GM12878 (cell line): ENCODE measurements around the gene PRM2. TPM values are rescaled to one million over a fixed set of nuclear protein-coding genes. Genes with fewer than 3 reads are reported as not detected.

ENCODE experiments used
- ATAC-seq: fragments of 200-7000 bp; cut with Tn5 transposase; 3 replicates; pipeline ENCODE4 v1.9.1; 2020; ENCODE audit warnings: mild to moderate bottlenecking, moderate library complexity
- BruUV-seq: library from RNA; stranded (reverse); fragments of 400-500 nt; replicated peaks from 2 replicates; lab custom pipeline; 2021; lab: Mats Ljungman, UMichigan
- CTCF ChIA-PET: fragments of 300-600 bp; sonication (Branson Sonifier 250); formaldehyde crosslinking; extraction: SDS; loops from one replicate; lab custom pipeline; 2021; ENCODE audit warnings: inconsistent platforms; lab: Yijun Ruan, JAX
- POLR2A ChIA-PET: fragments of 350-600 bp; formaldehyde crosslinking; extraction: SDS; loops from one replicate; lab custom pipeline; 2021; ENCODE audit warnings: inconsistent platforms; lab: Charles Lee
- RAD21 ChIA-PET: fragments of 300-600 bp; sonication (Branson Sonifier 250); formaldehyde crosslinking; loops from one replicate; lab custom pipeline; 2023; ENCODE audit warnings: antibody characterized with exemption; ENCODE audit not compliant: unreplicated experiment; lab: Charles Lee
- SMC1A ChIA-PET: fragments of 300-600 bp; sonication (Branson Sonifier 250); formaldehyde crosslinking; loops from one replicate; lab custom pipeline; 2023; ENCODE audit not compliant: unreplicated experiment, uncharacterized antibody; lab: Charles Lee
- DNase-seq: peaks from one replicate; pipeline ENCODE4 v3.0.0-alpha.2; 2011; ENCODE audit warnings: low read depth, low spot score
- FAIRE-seq: peaks from 3 replicates; lab custom pipeline; 2011; peaks lifted over from hg19 to GRCh38; lab: Jason Lieb, UNC
- H2AFZ ChIP-seq: 2 replicates; pipeline ENCODE4 v1.6.0; 2011; ENCODE audit warnings: low read depth, low read length, control low read depth; ENCODE audit not compliant: control insufficient read depth
- H3K27ac ChIP-seq: 2 replicates; pipeline ENCODE4 v1.5.1; 2011; ENCODE audit warnings: control low read depth; ENCODE audit not compliant: control insufficient read depth, insufficient read depth
- H3K27me3 ChIP-seq, 2 experiments: replicated peaks in 1 of 2; 2 replicates each; pipeline versions ENCODE4 v1.6.0 to v1.6.1; 2011; ENCODE audit warnings: low read length in 1 of 2; ENCODE audit not compliant: control insufficient read depth in 2 of 2, insufficient read depth in 2 of 2
- H3K36me3 ChIP-seq, 2 experiments: 2 replicates each; pipeline ENCODE4 v1.5.1; 2011; ENCODE audit warnings: low read length in 1 of 2; ENCODE audit not compliant: control insufficient read depth in 2 of 2, insufficient read depth in 2 of 2
- H3K4me1 ChIP-seq: 2 replicates; pipeline ENCODE4 v1.6.1; 2011; ENCODE audit warnings: mild to moderate bottlenecking, low read length, moderate library complexity, mixed read lengths; ENCODE audit not compliant: control insufficient read depth, insufficient read depth
- H3K4me2 ChIP-seq: 2 replicates; pipeline ENCODE4 v1.6.0; 2011; ENCODE audit warnings: control low read depth; ENCODE audit not compliant: control insufficient read depth, insufficient read depth
- H3K4me3 ChIP-seq: fragments of 200-600 bp; sonication (generic); 2 replicates; pipeline ENCODE4 v1.5.1; 2016
- H3K79me2 ChIP-seq: 2 replicates; pipeline ENCODE4 v1.6.0; 2011; ENCODE audit warnings: low read length; ENCODE audit not compliant: control insufficient read depth, insufficient read depth
- H3K9ac ChIP-seq: 2 replicates; pipeline ENCODE4 v1.8.0; 2011; ENCODE audit warnings: low read length, control low read depth, mixed read lengths; ENCODE audit not compliant: control insufficient read depth, insufficient read depth
- H3K9me3 ChIP-seq: replicated peaks from 3 replicates; pipeline ENCODE4 v1.5.1; 2011; ENCODE audit warnings: mild to moderate bottlenecking, low read length; ENCODE audit not compliant: control insufficient read depth, insufficient read depth
- H4K20me1 ChIP-seq: 2 replicates; pipeline ENCODE4 v1.6.0; 2011; ENCODE audit not compliant: control insufficient read depth, insufficient read depth
- BACH1 ChIP-seq: fragments of 450-650 bp; IDR thresholded peaks from 2 replicates; pipeline ENCODE4 v1.6.1; 2017; ENCODE audit warnings: mild to moderate bottlenecking, borderline replicate concordance
- BRCA1 ChIP-seq: IDR thresholded peaks from 2 replicates; pipeline ENCODE4 v1.6.1; 2011; ENCODE audit warnings: low read depth, low read length, improper control_type of control experiment
- MEF2B ChIP-seq: fragments of 450-650 bp; IDR thresholded peaks from 2 replicates; pipeline ENCODE4 v1.6.1; 2018; ENCODE audit warnings: mild to moderate bottlenecking, moderate library complexity; ENCODE audit not compliant: partially characterized antibody, poor library complexity, severe bottlenecking
- MXI1 ChIP-seq: fragments of 150-350 bp; IDR thresholded peaks from 2 replicates; pipeline ENCODE4 v1.6.1; 2011; ENCODE audit warnings: low read depth, mild to moderate bottlenecking, inconsistent platforms, low read length, improper control_type of control experiment
- POLR2AphosphoS2 ChIP-seq: IDR thresholded peaks from 2 replicates; pipeline ENCODE4 v1.6.1; 2011; ENCODE audit warnings: low read depth, mild to moderate bottlenecking, low read length, improper control_type of control experiment, moderate library complexity
- POU2F2 ChIP-seq: IDR thresholded peaks from 3 replicates; pipeline ENCODE4 v1.6.1; 2011; ENCODE audit warnings: low read depth, mild to moderate bottlenecking, low read length, borderline replicate concordance
- ZBED1 ChIP-seq: IDR thresholded peaks from 2 replicates; pipeline ENCODE4 v1.6.1; 2016; ENCODE audit warnings: borderline replicate concordance
- WGBS: methylation state at CpG from one replicate; pipeline ENCODE4 v1.1.6; 2016; ENCODE audit warnings: low lambda C conversion rate; ENCODE audit not compliant: insufficient replicate concordance, insufficient coverage; ENCODE audit errors: missing lambda C conversion rate; 5-methylcytosine and 5-hydroxymethylcytosine counted together
- in situ Hi-C: fragments of 300-500 bp; cut with MboI; formaldehyde crosslinking; loops from 9 replicates; pipeline ENCODE4 v1.14.3; 2018; ENCODE audit warnings: mixed read lengths
- intact Hi-C: fragments of 100-400 bp; cut with micrococcal nuclease; formaldehyde crosslinking; loops from one replicate; pipeline ENCODE4 v1.14.2; 2022; ENCODE audit not compliant: unreplicated experiment
- polyA plus RNA-seq, 11 experiments: library from polyadenylated mRNA; depleted of rRNA in 4 of 11; unstranded in 6 of 11; stranded (reverse) in 5 of 11; fragments of >200 nt; fragmentation: Nextera tagmentation in 4 of 11; fragmentation: Illumina TruSeq in 1 of 11; extraction: Ambion mirVana in 4 of 11; extraction: Trizol in 1 of 11; gene quantifications; 1 replicate in 1 of 11; 2 replicates in 10 of 11; pipeline versions ENCODE4 v1.2.1 to v1.2.3, GENCODE V29; 2011 to 2016; ENCODE audit warnings: inconsistent platforms in 2 of 11, missing spikeins in 2 of 11, low read depth in 1 of 11
- total RNA-seq, 4 experiments: library from RNA; depleted of rRNA in 3 of 4; stranded (reverse); fragments of >200 nt in 3 of 4; fragmentation: Illumina TruSeq in 1 of 4; extraction: Trizol in 1 of 4; gene quantifications; 2 replicates each; pipeline versions ENCODE4 v1.2.1 to v1.2.3, GENCODE V29; 2013 to 2021
- TF ChIP-seq, protein P1 (sequence below): IDR thresholded peaks from 2 replicates; pipeline ENCODE4 v1.6.1; 2011; ENCODE audit warnings: borderline replicate concordance, low read depth, mild to moderate bottlenecking, moderate library complexity, low read length; ENCODE audit not compliant: insufficient read depth, poor library complexity, severe bottlenecking
- TF ChIP-seq, protein P2 (sequence below): fragments of 450-650 bp; IDR thresholded peaks from 2 replicates; pipeline ENCODE4 v1.6.1; 2016; ENCODE audit warnings: mild to moderate bottlenecking
- TF ChIP-seq, protein P3 (sequence below): IDR thresholded peaks from 2 replicates; pipeline ENCODE4 v1.6.1; 2012; ENCODE audit warnings: low read depth, low read length, improper control_type of control experiment
- TF ChIP-seq, protein P4 (sequence below): fragments of 450-650 bp; IDR thresholded peaks from 2 replicates; pipeline ENCODE4 v1.6.1; 2017; ENCODE audit warnings: low read depth, mild to moderate bottlenecking, moderate library complexity
- TF ChIP-seq, protein P5 (sequence below): fragments of 450-650 bp; IDR thresholded peaks from 2 replicates; pipeline ENCODE4 v1.6.1; 2017; ENCODE audit warnings: mild to moderate bottlenecking, moderate library complexity

PRM2 gene
- total and polyA plus RNA-seq, 10 of the 15 experiments (the other 5 are each of a cell fraction or from before 2014, with no cell fraction given): not detected

DNA sequence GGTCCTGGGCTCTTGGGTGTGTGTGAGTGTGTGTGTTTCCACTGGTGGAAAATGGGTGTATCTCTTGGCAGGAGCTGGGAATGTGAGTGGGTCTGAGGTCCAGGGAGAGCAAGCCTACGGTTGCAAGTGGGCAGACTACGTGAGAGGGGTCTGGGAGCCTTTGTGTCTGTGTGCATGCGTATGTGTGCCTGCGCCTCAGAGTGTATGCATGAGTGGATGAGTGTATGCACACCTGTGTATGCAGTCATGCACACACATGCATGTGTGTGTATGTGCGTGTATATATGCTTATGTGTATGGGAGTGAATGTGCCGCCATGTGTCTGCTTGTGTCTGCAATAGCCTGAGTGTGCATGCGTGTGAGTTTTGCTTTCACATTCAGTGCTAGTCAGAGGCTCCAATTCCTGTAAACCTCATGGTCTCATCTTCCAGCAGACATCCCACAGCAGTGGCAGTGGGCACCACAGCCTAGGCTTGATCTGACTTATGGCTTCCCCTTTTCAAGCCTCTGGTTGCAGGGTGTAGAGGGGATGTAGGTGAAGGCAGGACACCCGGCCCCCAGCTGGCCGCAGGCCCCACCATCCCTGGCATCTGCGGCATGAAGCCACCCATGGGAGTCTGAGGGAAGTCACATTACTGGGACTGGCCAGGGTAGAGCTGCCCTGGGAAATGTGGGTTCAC lies 49.3 kb upstream of the PRM2 start:
- ChIA-PET RAD21 (interaction anchor here (0.7 to 7.0 kb wide), 5 partner anchors 15 to 70 kb away, joined by 3 to 89 read pairs (median 29); partner anchors contain the start of gene SOCS1), POLR2A (interaction anchor here (0.7 to 2.3 kb wide), 4 partner anchors 12 to 31 kb away, joined by 3 to 14 read pairs (median 4); no protein-coding TSS in a partner anchor), CTCF (interaction anchor here (0.5 to 5.4 kb wide), 5 partner anchors 14 to 264 kb away, joined by 3 to 40 read pairs (median 6); no protein-coding TSS in a partner anchor), SMC1A (interaction anchor here (0.6 to 3.8 kb wide), 9 partner anchors 12 to 29 kb away, joined by 3 to 34 read pairs (median 6); no protein-coding TSS in a partner anchor)
- peaks cover 48% of the 10 kb centered on the region for H3K4me1 ChIP-seq
- ATAC-seq: peak; percentile 7
- H3K27me3 ChIP-seq: no peaks in the 10 kb centered on the region
- no peak overlapping the region for H3K4me3 ChIP-seq
- DNase-seq: peak; percentile 68
- H3K36me3 ChIP-seq: no peaks in the 10 kb centered on the region
- H3K9ac ChIP-seq: peak overlapping the region; percentile 49; the same call in 1 of the 2 replicates
- peak overlapping the region; percentile 75 for H3K4me2 ChIP-seq
- H3K9me3 ChIP-seq: peaks cover 1% of the 10 kb centered on the region; the same call in 2 of the 3 replicates
- H4K20me1 ChIP-seq: no peaks in the 10 kb centered on the region
- BruUV-seq: no TSS peak
- in situ Hi-C loops: no loop called here
- H3K79me2 ChIP-seq: no peaks in the 10 kb centered on the region; the same call in 1 of the 2 replicates
- FAIRE-seq: peak; percentile 23
- peak overlapping the region; percentile 54 for H2AFZ ChIP-seq
- H3K27ac ChIP-seq: peak overlapping the region; percentile 73
- intact Hi-C loops: no loop called here
- 60% methylated on average over 10 of the region's 10 CpGs for WGBS
- TF ChIP-seq BACH1: 0 out of 2 replicates have a peak, but pooled peaks have one; percentile 15
- TF ChIP-seq, protein P1, sequence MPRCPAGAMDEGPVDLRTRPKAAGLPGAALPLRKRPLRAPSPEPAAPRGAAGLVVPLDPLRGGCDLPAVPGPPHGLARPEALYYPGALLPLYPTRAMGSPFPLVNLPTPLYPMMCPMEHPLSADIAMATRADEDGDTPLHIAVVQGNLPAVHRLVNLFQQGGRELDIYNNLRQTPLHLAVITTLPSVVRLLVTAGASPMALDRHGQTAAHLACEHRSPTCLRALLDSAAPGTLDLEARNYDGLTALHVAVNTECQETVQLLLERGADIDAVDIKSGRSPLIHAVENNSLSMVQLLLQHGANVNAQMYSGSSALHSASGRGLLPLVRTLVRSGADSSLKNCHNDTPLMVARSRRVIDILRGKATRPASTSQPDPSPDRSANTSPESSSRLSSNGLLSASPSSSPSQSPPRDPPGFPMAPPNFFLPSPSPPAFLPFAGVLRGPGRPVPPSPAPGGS: peak; percentile 47
- TF ChIP-seq, protein P2, sequence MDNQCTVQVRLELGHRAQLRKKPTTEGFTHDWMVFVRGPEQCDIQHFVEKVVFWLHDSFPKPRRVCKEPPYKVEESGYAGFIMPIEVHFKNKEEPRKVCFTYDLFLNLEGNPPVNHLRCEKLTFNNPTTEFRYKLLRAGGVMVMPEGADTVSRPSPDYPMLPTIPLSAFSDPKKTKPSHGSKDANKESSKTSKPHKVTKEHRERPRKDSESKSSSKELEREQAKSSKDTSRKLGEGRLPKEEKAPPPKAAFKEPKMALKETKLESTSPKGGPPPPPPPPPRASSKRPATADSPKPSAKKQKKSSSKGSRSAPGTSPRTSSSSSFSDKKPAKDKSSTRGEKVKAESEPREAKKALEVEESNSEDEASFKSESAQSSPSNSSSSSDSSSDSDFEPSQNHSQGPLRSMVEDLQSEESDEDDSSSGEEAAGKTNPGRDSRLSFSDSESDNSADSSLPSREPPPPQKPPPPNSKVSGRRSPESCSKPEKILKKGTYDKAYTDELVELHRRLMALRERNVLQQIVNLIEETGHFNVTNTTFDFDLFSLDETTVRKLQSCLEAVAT: peak; percentile 74
- TF ChIP-seq, protein P3, sequence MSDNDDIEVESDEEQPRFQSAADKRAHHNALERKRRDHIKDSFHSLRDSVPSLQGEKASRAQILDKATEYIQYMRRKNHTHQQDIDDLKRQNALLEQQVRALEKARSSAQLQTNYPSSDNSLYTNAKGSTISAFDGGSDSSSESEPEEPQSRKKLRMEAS: 0 out of 2 replicates have a peak, but pooled peaks have one; percentile 15
- TF ChIP-seq POLR2AphosphoS2: no peak
- TF ChIP-seq, protein P4, sequence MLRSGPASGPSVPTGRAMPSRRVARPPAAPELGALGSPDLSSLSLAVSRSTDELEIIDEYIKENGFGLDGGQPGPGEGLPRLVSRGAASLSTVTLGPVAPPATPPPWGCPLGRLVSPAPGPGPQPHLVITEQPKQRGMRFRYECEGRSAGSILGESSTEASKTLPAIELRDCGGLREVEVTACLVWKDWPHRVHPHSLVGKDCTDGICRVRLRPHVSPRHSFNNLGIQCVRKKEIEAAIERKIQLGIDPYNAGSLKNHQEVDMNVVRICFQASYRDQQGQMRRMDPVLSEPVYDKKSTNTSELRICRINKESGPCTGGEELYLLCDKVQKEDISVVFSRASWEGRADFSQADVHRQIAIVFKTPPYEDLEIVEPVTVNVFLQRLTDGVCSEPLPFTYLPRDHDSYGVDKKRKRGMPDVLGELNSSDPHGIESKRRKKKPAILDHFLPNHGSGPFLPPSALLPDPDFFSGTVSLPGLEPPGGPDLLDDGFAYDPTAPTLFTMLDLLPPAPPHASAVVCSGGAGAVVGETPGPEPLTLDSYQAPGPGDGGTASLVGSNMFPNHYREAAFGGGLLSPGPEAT: peak; percentile 37; the same call in 1 of the 2 replicates
- TF ChIP-seq BRCA1: no peak
- TF ChIP-seq POU2F2: peak; percentile 12; the same call in 1 of the 3 replicates
- TF ChIP-seq ZBED1: peak; percentile 25; the same call in 1 of the 2 replicates
- peak; percentile 39; the same call in 1 of the 2 replicates for TF ChIP-seq MXI1
- TF ChIP-seq, protein P5, sequence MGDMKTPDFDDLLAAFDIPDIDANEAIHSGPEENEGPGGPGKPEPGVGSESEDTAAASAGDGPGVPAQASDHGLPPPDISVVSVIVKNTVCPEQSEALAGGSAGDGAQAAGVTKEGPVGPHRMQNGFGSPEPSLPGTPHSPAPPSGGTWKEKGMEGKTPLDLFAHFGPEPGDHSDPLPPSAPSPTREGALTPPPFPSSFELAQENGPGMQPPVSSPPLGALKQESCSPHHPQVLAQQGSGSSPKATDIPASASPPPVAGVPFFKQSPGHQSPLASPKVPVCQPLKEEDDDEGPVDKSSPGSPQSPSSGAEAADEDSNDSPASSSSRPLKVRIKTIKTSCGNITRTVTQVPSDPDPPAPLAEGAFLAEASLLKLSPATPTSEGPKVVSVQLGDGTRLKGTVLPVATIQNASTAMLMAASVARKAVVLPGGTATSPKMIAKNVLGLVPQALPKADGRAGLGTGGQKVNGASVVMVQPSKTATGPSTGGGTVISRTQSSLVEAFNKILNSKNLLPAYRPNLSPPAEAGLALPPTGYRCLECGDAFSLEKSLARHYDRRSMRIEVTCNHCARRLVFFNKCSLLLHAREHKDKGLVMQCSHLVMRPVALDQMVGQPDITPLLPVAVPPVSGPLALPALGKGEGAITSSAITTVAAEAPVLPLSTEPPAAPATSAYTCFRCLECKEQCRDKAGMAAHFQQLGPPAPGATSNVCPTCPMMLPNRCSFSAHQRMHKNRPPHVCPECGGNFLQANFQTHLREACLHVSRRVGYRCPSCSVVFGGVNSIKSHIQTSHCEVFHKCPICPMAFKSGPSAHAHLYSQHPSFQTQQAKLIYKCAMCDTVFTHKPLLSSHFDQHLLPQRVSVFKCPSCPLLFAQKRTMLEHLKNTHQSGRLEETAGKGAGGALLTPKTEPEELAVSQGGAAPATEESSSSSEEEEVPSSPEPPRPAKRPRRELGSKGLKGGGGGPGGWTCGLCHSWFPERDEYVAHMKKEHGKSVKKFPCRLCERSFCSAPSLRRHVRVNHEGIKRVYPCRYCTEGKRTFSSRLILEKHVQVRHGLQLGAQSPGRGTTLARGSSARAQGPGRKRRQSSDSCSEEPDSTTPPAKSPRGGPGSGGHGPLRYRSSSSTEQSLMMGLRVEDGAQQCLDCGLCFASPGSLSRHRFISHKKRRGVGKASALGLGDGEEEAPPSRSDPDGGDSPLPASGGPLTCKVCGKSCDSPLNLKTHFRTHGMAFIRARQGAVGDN: peak; percentile 51; the same call in 1 of the 2 replicates
- peak; percentile 70 for TF ChIP-seq MEF2B
